Measurements from ENCODE around the gene CETN1. TPM values are rescaled to one million over a fixed set of nuclear protein-coding genes. Genes with fewer than 3 reads are reported as not detected.

CETN1 gene
- total and polyA plus RNA-seq, 2 donors from 2014 or later = not detected

DNA sequence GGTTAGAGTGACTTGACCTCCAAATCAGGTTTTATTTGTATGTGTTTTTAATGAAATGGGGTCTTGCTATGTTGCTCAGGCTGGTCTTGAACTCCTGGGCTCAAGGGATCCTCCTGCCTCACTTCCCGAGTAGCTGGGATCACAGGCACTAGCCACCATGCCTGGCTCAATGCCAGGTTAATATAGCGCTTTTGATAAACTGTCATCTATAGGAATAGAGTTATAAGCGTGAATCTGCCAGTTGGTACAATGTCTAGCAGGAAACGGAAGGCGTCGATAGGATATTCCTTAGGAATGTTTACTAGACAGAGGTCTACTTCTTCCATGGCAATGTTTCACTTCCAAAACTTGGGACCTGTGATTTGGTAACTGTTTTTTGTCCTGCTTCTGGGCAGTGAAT lies 42.1 kb downstream of the CETN1 start:
- FAIRE-seq (no peak), DNase-seq (no peak)
- TF ChIP-seq, protein P1, sequence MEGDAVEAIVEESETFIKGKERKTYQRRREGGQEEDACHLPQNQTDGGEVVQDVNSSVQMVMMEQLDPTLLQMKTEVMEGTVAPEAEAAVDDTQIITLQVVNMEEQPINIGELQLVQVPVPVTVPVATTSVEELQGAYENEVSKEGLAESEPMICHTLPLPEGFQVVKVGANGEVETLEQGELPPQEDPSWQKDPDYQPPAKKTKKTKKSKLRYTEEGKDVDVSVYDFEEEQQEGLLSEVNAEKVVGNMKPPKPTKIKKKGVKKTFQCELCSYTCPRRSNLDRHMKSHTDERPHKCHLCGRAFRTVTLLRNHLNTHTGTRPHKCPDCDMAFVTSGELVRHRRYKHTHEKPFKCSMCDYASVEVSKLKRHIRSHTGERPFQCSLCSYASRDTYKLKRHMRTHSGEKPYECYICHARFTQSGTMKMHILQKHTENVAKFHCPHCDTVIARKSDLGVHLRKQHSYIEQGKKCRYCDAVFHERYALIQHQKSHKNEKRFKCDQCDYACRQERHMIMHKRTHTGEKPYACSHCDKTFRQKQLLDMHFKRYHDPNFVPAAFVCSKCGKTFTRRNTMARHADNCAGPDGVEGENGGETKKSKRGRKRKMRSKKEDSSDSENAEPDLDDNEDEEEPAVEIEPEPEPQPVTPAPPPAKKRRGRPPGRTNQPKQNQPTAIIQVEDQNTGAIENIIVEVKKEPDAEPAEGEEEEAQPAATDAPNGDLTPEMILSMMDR (IDR thresholded peaks at IDR 0.05; ENCODE audit: borderline replicate concordance, extremely low read depth, insufficient read depth) = no peak
- H3K4me3 ChIP-seq (ENCODE audit: low read length in 3 of 3) = no peak overlapping the region
- no peak overlapping the region for H3K9ac ChIP-seq (ENCODE audit: low read length in 3 of 3)
- no peak overlapping the region for H3K27ac ChIP-seq (ENCODE audit: low read depth in 2 of 2, low read length in 2 of 2)
- intact Hi-C loops (cut with DNase I) = loop anchor here (10.0 kb wide), 1 partner anchor 213 kb away; no protein-coding TSS in a partner anchor
- H3K36me3 ChIP-seq (ENCODE audit: control insufficient read depth in 2 of 3, insufficient read depth in 3 of 3, low read length in 3 of 3) = no peaks in the 10 kb centered on the region
- peaks cover 0 to 2% (median 0%) of the 10 kb centered on the region in 3 donors for H3K4me1 ChIP-seq (ENCODE audit: control insufficient read depth in 2 of 3, insufficient read depth in 2 of 3, low read depth in 1 of 3, low read length in 3 of 3)
- H3K9me3 ChIP-seq (ENCODE audit: control insufficient read depth in 2 of 3, insufficient read depth in 1 of 3, low read length in 3 of 3) = no peaks in the 10 kb centered on the region
- no peaks in the 10 kb centered on the region for H3K27me3 ChIP-seq (ENCODE audit: control insufficient read depth, insufficient read depth, low read length)

DNA sequence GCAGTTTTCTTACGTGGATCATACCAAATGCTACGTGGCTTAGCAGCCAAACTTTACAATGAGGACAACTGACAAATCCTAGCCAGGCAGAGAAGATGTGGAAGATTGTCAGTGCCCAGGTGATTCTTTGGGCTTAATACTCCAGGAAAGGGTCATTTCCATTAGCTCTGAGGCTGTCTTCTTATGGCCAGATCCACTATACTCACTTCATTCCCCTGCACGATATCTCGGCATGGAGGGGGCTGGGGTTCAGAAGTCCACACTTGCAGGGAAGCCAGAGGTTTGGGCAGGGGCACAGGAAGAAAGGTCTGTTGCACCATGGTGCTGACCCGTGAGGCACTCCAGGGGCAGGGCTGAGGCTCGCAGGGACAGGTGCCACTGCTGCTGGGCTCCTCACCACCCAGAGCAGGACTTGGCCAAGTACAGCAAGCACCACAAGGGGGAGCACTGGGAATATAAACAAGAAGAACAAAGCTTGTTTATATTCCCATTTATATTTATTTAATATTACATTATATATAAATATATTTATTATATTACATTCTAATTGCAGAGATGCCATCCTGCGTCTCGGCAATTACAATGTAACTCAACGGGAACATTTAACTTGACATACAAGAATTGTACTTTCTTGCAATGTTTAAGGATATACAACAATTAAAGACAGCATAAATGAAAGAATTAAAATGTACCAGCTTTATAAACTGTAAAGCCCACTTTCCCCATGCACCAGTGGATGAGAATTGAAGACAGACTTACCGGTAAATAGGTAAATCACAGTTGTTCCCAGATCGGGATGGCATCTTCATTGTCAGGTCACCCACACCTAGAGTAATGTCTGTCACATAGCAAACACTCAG lies 43.8 kb downstream of the CETN1 start:
- peak in 4 of 5 donors; percentile 67 to 83 (median 70) for DNase-seq
- H3K4me1 ChIP-seq (ENCODE audit: control insufficient read depth in 2 of 3, insufficient read depth in 2 of 3, low read depth in 1 of 3, low read length in 3 of 3) = peaks cover 0 to 2% (median 0%) of the 10 kb centered on the region in 3 donors
- no peaks in the 10 kb centered on the region for H3K9me3 ChIP-seq (ENCODE audit: control insufficient read depth in 2 of 3, insufficient read depth in 1 of 3, low read length in 3 of 3)
- intact Hi-C loops (cut with DNase I) = loop anchor here (10.0 kb wide), 1 partner anchor 211 kb away; no protein-coding TSS in a partner anchor
- TF ChIP-seq, protein P1 (IDR thresholded peaks at IDR 0.05; ENCODE audit: borderline replicate concordance, extremely low read depth, insufficient read depth) = peak; percentile 61
- no peaks in the 10 kb centered on the region for H3K36me3 ChIP-seq (ENCODE audit: control insufficient read depth in 2 of 3, insufficient read depth in 3 of 3, low read length in 3 of 3)
- H3K27ac ChIP-seq (ENCODE audit: low read depth in 2 of 2, low read length in 2 of 2) = no peak overlapping the region
- no peak overlapping the region for H3K4me3 ChIP-seq (ENCODE audit: low read length in 3 of 3)
- FAIRE-seq = peak; percentile 72
- no peak overlapping the region for H3K9ac ChIP-seq (ENCODE audit: low read length in 3 of 3)
- no peaks in the 10 kb centered on the region for H3K27me3 ChIP-seq (ENCODE audit: control insufficient read depth, insufficient read depth, low read length)

DNA sequence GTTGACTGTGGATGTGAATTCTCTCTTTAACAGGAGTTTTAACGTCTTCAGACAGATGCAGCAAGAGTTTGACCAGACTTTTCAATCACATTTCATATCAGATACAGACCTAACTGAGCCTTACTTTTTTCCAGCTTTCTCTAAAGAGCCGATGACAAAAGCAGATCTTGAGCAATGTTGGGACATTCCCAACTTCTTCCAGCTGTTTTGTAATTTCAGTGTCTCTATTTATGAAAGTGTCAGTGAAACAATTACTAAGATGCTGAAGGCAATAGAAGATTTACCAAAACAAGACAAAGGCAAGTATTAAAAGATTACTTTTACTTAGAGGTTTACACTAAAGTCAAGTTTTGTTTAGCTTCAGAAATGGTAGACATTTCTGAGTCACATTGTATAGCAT lies 47.1 kb downstream of the CETN1 start:
- intact Hi-C loops (cut with DNase I) = loop anchor here (10.0 kb wide), 1 partner anchor 208 kb away; no protein-coding TSS in a partner anchor
- Histone ChIP-seq H3K27ac (ENCODE audit: low read depth in 2 of 2, low read length in 2 of 2) (no peak overlapping the region), H3K4me1 (ENCODE audit: control insufficient read depth in 2 of 3, insufficient read depth in 2 of 3, low read depth in 1 of 3, low read length in 3 of 3) (peaks cover 0 to 2% (median 0%) of the 10 kb centered on the region in 3 donors), H3K4me3 (ENCODE audit: low read length in 3 of 3) (no peak overlapping the region), H3K36me3 (ENCODE audit: control insufficient read depth in 2 of 3, insufficient read depth in 3 of 3, low read length in 3 of 3) (no peaks in the 10 kb centered on the region), H3K27me3 (ENCODE audit: control insufficient read depth, insufficient read depth, low read length) (no peaks in the 10 kb centered on the region), H3K9me3 (ENCODE audit: control insufficient read depth in 2 of 3, insufficient read depth in 1 of 3, low read length in 3 of 3) (no peaks in the 10 kb centered on the region), H3K9ac (ENCODE audit: low read length in 3 of 3) (no peak overlapping the region)
- DNase-seq (no peak), FAIRE-seq (no peak)
- TF ChIP-seq, protein P1 (IDR thresholded peaks at IDR 0.05; ENCODE audit: borderline replicate concordance, extremely low read depth, insufficient read depth) = no peak

Data from kidney (tissue), 14 donors.